ENCODE measurements around the gene ACTRT2. TPM values are rescaled to one million over a fixed set of nuclear protein-coding genes. Genes with fewer than 3 reads are reported as not detected.

ACTRT2 gene
- polyA plus RNA-seq, 1 of the 3 experiments (the other 2 are of a cell fraction), result not detected

DNA sequence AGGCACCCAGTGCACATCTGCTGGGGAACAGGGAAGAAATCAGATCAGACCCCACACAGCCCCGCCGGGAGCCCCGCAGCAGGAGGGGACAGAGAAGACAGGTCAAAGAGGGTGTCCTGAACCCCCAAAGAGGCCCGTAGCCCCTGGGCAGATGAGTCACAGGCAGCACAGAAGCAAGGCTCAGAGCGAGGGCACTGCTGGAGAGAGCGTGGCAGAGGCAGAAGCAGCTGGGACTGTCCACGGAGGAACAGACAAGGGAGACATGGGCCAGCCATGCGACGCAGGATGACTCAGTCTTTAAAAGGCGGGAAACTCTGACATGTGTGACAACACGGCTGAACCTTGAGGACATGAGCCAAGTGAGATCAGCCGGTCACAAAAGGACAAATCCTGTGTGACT, 33.2 kb downstream of the ACTRT2 start:
- H3K79me2 ChIP-seq (ENCODE audit: insufficient read depth), result no peaks in the 10 kb centered on the region
- no peak overlapping the region for H2AFZ ChIP-seq (ENCODE audit: low read depth)
- no peaks in the 10 kb centered on the region for H3K9me2 ChIP-seq
- 0% methylated on average over 2 of the region's 12 CpGs for WGBS (ENCODE audit: low lambda C conversion rate)
- no peak overlapping the region for H3K4me3 ChIP-seq (ENCODE audit: low read depth in 2 of 2, low read length in 1 of 2)
- no peaks in the 10 kb centered on the region for H3K36me3 ChIP-seq (replicated peaks in 1 of 2; ENCODE audit: control insufficient read depth in 1 of 2, insufficient read depth in 2 of 2, low read length in 1 of 2)
- H3K27ac ChIP-seq (ENCODE audit: low read depth in 2 of 2, low read length in 1 of 2), result no peak overlapping the region
- no peaks in the 10 kb centered on the region for H3K27me3 ChIP-seq (ENCODE audit: insufficient read depth)
- H4K20me1 ChIP-seq (ENCODE audit: insufficient read depth), result no peaks in the 10 kb centered on the region
- no peak for DNase-seq
- H3K4me1 ChIP-seq (ENCODE audit: control insufficient read depth in 1 of 2, insufficient read depth in 2 of 2, low read depth in 1 of 2, low read length in 1 of 2), result no peaks in the 10 kb centered on the region
- TF ChIP-seq IRF3 (IDR thresholded peaks at IDR 0.05; ENCODE audit: low read depth, low read length) (no peak), GATA2 (CRISPR knock-in tag; IDR thresholded peaks at IDR 0.05) (no peak), FOXM1 (IDR thresholded peaks at IDR 0.05; ENCODE audit: low read depth) (no peak), FOXJ3 (CRISPR knock-in tag; IDR thresholded peaks at IDR 0.05) (no peak), ELF1 (IDR thresholded peaks at IDR 0.05) (no peak), GABPA (IDR thresholded peaks at IDR 0.05; ENCODE audit: low read depth) (no peak), REST (IDR thresholded peaks at IDR 0.05; ENCODE audit: low read depth, low read length) (no peak), USF1 (IDR thresholded peaks at IDR 0.05; ENCODE audit: borderline replicate concordance, low read depth) (no peak), NFIC (IDR thresholded peaks at IDR 0.05; ENCODE audit: borderline replicate concordance) (no peak), RFX5 (IDR thresholded peaks at IDR 0.05; ENCODE audit: low read length) (no peak), SMC3 (IDR thresholded peaks at IDR 0.05; ENCODE audit: low read depth, low read length) (no peak), FOSL2 (IDR thresholded peaks at IDR 0.05; ENCODE audit: borderline replicate concordance, low read depth) (no peak), YY1 (IDR thresholded peaks at IDR 0.05; ENCODE audit: low read depth) (no peak), USF2 (IDR thresholded peaks at IDR 0.05; ENCODE audit: borderline replicate concordance, low read depth, low read length) (no peak), NRF1 (IDR thresholded peaks at IDR 0.05; ENCODE audit: low read depth, low read length) (no peak), CTCF (IDR thresholded peaks at IDR 0.05) (no peak), TEAD4 (IDR thresholded peaks at IDR 0.05; ENCODE audit: borderline replicate concordance, insufficient read depth) (no peak)
- TF ChIP-seq, protein P1, sequence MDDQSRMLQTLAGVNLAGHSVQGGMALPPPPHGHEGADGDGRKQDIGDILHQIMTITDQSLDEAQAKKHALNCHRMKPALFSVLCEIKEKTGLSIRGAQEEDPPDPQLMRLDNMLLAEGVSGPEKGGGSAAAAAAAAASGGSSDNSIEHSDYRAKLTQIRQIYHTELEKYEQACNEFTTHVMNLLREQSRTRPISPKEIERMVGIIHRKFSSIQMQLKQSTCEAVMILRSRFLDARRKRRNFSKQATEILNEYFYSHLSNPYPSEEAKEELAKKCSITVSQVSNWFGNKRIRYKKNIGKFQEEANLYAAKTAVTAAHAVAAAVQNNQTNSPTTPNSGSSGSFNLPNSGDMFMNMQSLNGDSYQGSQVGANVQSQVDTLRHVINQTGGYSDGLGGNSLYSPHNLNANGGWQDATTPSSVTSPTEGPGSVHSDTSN (IDR thresholded peaks at IDR 0.05), result no peak
- TF ChIP-seq, protein P2, sequence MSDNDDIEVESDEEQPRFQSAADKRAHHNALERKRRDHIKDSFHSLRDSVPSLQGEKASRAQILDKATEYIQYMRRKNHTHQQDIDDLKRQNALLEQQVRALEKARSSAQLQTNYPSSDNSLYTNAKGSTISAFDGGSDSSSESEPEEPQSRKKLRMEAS (IDR thresholded peaks at IDR 0.05; ENCODE audit: low read depth), result no peak
- no peaks in the 10 kb centered on the region for H3K9me3 ChIP-seq
- CTCF ChIA-PET, result no interaction called here
- H3F3A ChIP-seq (replicated peaks; ENCODE audit: insufficient read depth), result no peaks in the 10 kb centered on the region
- POLR2A ChIA-PET, result no interaction called here
- H3K9ac ChIP-seq, result no peak overlapping the region
- H3K4me2 ChIP-seq, result no peak overlapping the region

Data from SK-N-SH (cell line).